Measurements from ENCODE around the gene PSMD14. TPM values are rescaled to one million over a fixed set of nuclear protein-coding genes. Genes with fewer than 3 reads are reported as not detected.

PSMD14 gene
- total and polyA plus RNA-seq, 4 donors: 28.8 to 60.5 (median 47.1) TPM

DNA sequence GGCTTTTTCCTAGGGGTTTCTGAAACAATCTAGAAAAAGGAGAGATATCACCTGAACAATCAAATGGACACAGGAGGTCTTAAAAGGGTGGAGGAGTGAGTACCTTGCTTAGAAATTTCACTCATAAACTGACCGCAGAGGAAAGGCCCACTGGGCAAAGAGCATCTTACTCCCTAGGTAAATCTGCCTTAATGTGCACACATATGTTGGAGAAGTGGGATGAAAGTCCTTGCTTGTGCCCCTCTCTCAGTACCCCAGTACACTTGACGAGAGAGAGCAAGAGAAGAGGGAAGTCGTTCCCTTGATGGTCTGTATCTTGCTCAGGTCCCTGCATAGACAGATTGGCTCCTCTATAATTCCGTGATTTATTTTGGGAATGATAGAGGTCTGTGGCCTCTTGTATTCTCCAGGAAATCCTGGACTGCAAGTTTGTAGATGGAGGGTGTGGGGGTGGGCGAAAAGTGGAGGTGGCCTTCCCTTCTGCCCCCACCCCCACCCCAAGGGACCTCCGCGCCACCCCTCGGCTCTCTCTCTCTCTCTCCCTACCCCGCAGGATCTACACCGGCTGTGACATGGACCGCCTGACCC, 114.7 kb downstream of the PSMD14 start:
- Histone ChIP-seq H3K4me1 (ENCODE audit: control insufficient read depth in 5 of 5, insufficient read depth in 5 of 5, low read length in 5 of 5) (peaks cover 0 to 26% (median 0%) of the 10 kb centered on the region in 5 donors), H3K27me3 (ENCODE audit: control insufficient read depth in 3 of 3, insufficient read depth in 3 of 3, low read length in 2 of 3) (peaks cover 25 to 91% (median 91%) of the 10 kb centered on the region in 3 donors), H3K9ac (ENCODE audit: insufficient read depth in 1 of 2, low read length in 2 of 2) (no peak overlapping the region), H3K36me3 (ENCODE audit: control insufficient read depth in 4 of 4, insufficient read depth in 4 of 4, low read length in 4 of 4) (no peaks in the 10 kb centered on the region), H3K4me3 (no peak overlapping the region), H3K9me3 (ENCODE audit: control insufficient read depth in 4 of 4, insufficient read depth in 3 of 4, low read length in 3 of 4) (peaks cover 0 to 24% (median 0%) of the 10 kb centered on the region in 4 donors), H3K27ac (ENCODE audit: low read depth in 1 of 2, low read length in 1 of 2) (no peak overlapping the region)
- ATAC-seq (ENCODE audit: insufficient read depth, low FRiP score): no peak
- no peak for DNase-seq
- WGBS, 2 donors: 23 to 24% methylated on average over 6 to 11 of the region's 11 CpGs
- TF ChIP-seq, protein P1, sequence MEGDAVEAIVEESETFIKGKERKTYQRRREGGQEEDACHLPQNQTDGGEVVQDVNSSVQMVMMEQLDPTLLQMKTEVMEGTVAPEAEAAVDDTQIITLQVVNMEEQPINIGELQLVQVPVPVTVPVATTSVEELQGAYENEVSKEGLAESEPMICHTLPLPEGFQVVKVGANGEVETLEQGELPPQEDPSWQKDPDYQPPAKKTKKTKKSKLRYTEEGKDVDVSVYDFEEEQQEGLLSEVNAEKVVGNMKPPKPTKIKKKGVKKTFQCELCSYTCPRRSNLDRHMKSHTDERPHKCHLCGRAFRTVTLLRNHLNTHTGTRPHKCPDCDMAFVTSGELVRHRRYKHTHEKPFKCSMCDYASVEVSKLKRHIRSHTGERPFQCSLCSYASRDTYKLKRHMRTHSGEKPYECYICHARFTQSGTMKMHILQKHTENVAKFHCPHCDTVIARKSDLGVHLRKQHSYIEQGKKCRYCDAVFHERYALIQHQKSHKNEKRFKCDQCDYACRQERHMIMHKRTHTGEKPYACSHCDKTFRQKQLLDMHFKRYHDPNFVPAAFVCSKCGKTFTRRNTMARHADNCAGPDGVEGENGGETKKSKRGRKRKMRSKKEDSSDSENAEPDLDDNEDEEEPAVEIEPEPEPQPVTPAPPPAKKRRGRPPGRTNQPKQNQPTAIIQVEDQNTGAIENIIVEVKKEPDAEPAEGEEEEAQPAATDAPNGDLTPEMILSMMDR (IDR thresholded peaks at IDR 0.05; ENCODE audit: control extremely low read depth, extremely low read depth): no peak

DNA sequence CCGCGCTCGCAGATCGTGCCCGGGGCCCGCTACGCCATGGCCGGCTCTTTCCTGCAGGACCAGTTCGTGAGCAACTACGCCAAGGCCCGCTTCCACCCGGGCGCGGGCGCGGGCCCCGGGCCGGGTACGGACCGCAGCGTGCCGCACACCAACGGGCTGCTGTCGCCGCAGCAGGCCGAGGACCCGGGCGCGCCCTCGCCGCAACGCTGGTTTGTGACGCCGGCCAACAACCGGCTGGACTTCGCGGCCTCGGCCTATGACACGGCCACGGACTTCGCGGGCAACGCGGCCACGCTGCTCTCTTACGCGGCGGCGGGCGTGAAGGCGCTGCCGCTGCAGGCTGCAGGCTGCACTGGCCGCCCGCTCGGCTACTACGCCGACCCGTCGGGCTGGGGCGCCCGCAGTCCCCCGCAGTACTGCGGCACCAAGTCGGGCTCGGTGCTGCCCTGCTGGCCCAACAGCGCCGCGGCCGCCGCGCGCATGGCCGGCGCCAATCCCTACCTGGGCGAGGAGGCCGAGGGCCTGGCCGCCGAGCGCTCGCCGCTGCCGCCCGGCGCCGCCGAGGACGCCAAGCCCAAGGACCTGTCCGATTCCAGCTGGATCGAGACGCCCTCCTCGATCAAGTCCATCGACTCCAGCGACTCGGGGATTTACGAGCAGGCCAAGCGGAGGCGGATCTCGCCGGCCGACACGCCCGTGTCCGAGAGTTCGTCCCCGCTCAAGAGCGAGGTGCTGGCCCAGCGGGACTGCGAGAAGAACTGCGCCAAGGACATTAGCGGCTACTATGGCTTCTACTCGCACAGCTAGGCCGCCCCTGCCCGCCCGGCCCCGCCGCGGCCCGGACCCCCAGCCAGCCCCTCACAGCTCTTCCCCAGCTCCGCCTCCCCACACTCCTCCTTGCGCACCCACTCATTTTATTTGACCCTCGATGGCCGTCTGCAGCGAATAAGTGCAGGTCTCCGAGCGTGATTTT, 115.5 kb downstream of the PSMD14 start:
- Histone ChIP-seq H3K9ac (ENCODE audit: insufficient read depth in 1 of 2, low read length in 2 of 2) (no peak overlapping the region), H3K4me3 (no peak overlapping the region), H3K36me3 (ENCODE audit: control insufficient read depth in 4 of 4, insufficient read depth in 4 of 4, low read length in 4 of 4) (no peaks in the 10 kb centered on the region), H3K4me1 (ENCODE audit: control insufficient read depth in 5 of 5, insufficient read depth in 5 of 5, low read length in 5 of 5) (peaks cover 0 to 22% (median 0%) of the 10 kb centered on the region in 5 donors), H3K27ac (ENCODE audit: low read depth in 1 of 2, low read length in 1 of 2) (no peak overlapping the region), H3K27me3 (ENCODE audit: control insufficient read depth in 3 of 3, insufficient read depth in 3 of 3, low read length in 2 of 3) (peaks cover 29 to 92% (median 91%) of the 10 kb centered on the region in 3 donors), H3K9me3 (ENCODE audit: control insufficient read depth in 4 of 4, insufficient read depth in 3 of 4, low read length in 3 of 4) (peaks cover 0 to 27% (median 0%) of the 10 kb centered on the region in 4 donors)
- 4 to 6% methylated on average over 88 to 125 of the region's 125 CpGs for WGBS, 2 donors
- ATAC-seq (ENCODE audit: insufficient read depth, low FRiP score) (no peak), DNase-seq (peak in 2 of 3 donors; percentile 32 to 48)
- TF ChIP-seq, protein P1 (IDR thresholded peaks at IDR 0.05; ENCODE audit: control extremely low read depth, extremely low read depth): no peak

DNA sequence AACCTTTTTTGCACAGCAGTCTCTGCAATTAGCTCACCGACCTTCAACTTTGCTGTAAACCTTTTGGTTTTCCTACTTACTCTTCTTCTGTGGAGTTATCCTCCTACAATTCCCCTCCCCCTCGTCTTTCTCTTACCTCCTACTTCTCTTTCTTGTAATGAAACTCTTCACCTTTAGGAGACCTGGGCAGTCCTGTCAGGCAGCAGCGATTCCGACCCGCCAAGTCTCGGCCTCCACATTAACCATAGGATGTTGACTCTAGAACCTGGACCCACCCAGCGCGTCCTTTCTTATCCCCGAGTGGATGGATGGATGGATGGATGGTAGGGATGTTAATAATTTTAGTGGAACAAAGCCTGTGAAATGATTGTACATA, 116.2 kb downstream of the PSMD14 start:
- Histone ChIP-seq H3K4me3 (no peak overlapping the region), H3K9me3 (ENCODE audit: control insufficient read depth in 4 of 4, insufficient read depth in 3 of 4, low read length in 3 of 4) (peaks cover 0 to 24% (median 0%) of the 10 kb centered on the region in 4 donors), H3K9ac (ENCODE audit: insufficient read depth in 1 of 2, low read length in 2 of 2) (no peak overlapping the region), H3K27me3 (ENCODE audit: control insufficient read depth in 3 of 3, insufficient read depth in 3 of 3, low read length in 2 of 3) (peaks cover 29 to 92% (median 91%) of the 10 kb centered on the region in 3 donors), H3K27ac (ENCODE audit: low read depth in 1 of 2, low read length in 1 of 2) (no peak overlapping the region), H3K36me3 (ENCODE audit: control insufficient read depth in 4 of 4, insufficient read depth in 4 of 4, low read length in 4 of 4) (no peaks in the 10 kb centered on the region), H3K4me1 (ENCODE audit: control insufficient read depth in 5 of 5, insufficient read depth in 5 of 5, low read length in 5 of 5) (peaks cover 0 to 19% (median 0%) of the 10 kb centered on the region in 5 donors)
- ATAC-seq (ENCODE audit: insufficient read depth, low FRiP score) (no peak), DNase-seq (peak in 1 of 3 donors; percentile 16)
- WGBS, 2 donors: 7 to 17% methylated on average over 9 of the region's 9 CpGs
- TF ChIP-seq, protein P1 (IDR thresholded peaks at IDR 0.05; ENCODE audit: control extremely low read depth, extremely low read depth): no peak

Data from lung (tissue), 12 donors.